GM12891 (cell line): ENCODE measurements around the gene PCDH19.

Experiments
- DNase-seq: peaks from one replicate; pipeline ENCODE4 v3.0.0; 2011; ENCODE audit warnings: low spot score; ENCODE audit not compliant: insufficient read length
- FAIRE-seq: peaks from 2 replicates; lab custom pipeline; 2011; peaks lifted over from hg19 to GRCh38; lab: Jason Lieb, UNC
- PAX5 ChIP-seq: IDR thresholded peaks from 2 replicates; pipeline ENCODE4 v1.6.1; 2011; ENCODE audit warnings: low read length, moderate library complexity, mild to moderate bottlenecking; ENCODE audit not compliant: insufficient read depth, severe bottlenecking
- POLR2A ChIP-seq: IDR thresholded peaks from 2 replicates; pipeline ENCODE4 v1.6.1; 2011; ENCODE audit warnings: low read depth, low read length, control low read depth
- POLR2AphosphoS5 ChIP-seq: IDR thresholded peaks from 2 replicates; pipeline ENCODE4 v1.6.1; 2011; ENCODE audit warnings: low read depth, low read length, control low read depth
- POU2F2 ChIP-seq: IDR thresholded peaks from 2 replicates; pipeline ENCODE4 v1.6.1; 2011; ENCODE audit warnings: low read depth, mild to moderate bottlenecking, control low read depth, low read length, moderate library complexity
- SPI1 ChIP-seq: IDR thresholded peaks from 2 replicates; pipeline ENCODE4 v1.6.1; 2011; ENCODE audit warnings: low read depth, low read length, control low read depth
- TAF1 ChIP-seq: IDR thresholded peaks from 2 replicates; pipeline ENCODE4 v1.6.1; 2011; ENCODE audit warnings: low read depth, low read length, control low read depth

The PCDH19 gene

DNA sequence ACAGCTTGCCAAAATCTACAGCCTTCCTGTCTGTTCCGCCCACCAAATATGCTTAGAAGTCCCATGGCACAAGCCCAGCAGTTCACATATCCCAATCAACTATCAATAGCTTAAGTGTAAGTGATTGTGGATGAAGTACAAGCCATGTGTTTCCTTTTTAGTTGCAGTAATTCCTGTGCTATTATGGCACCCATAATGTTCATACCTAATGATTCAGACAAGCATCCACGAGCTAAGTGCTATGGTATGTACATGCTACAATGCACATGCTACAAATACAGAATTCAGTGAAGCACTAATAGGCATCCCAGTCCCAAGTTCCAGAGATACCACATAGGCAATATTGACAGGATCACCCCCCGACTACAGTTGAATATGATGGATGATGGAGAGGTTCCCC lies 94.5 kb downstream of the PCDH19 start:
- DNase-seq (no peak), FAIRE-seq (no peak)
- TF ChIP-seq SPI1 (no peak), POLR2AphosphoS5 (no peak)

- FAIRE-seq (no peak), DNase-seq (no peak)
- TF ChIP-seq SPI1 = no peak
Observed at GRCh38 chrX:100299559-100299958, 110.5 kb downstream of the PCDH19 start.

- FAIRE-seq (peak; percentile 57), DNase-seq (no peak)
- TF ChIP-seq POLR2AphosphoS5 (no peak), TAF1 (no peak), SPI1 (no peak), POU2F2 (no peak), PAX5 (no peak), POLR2A (no peak)
Observed at GRCh38 chrX:100297728-100298127, 112.3 kb downstream of the PCDH19 start.

DNA sequence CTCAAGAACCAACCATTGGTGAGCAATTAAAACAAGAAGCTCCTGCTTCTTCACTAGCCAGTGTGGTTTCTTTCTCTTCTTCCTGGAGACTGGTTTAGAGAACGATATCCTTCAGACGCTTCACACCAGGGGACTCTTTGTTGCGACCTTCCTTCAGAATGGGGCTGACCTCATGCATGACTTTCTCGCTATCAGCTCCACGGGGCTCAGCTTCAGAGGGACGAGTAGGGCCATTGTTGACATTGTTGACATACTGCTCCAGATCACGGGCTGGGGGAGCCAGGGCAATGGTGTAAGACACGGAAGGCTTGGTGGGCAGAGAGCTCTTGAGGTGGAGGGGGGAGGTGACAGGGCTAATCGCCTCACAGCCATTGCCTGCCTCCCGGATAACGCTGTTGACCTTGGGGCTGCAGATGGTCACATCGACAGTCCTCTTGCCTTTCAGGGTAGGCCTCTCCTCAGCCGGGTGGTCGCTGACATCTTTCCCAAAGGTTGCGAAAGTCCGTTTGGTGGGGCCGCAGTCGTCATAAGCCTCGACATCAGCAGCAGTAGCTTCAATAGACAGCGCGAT lies 113.8 kb downstream of the PCDH19 start:
- no peak for FAIRE-seq
- no peak for DNase-seq
- TF ChIP-seq POLR2AphosphoS5 (no peak), POLR2A (no peak), SPI1 (no peak), PAX5 (no peak), TAF1 (no peak), POU2F2 (no peak)

- DNase-seq (no peak), FAIRE-seq (no peak)
- TF ChIP-seq SPI1 (no peak), TAF1 (no peak), POLR2AphosphoS5 (no peak), POLR2A (no peak), POU2F2 (no peak), PAX5 (no peak)
Observed at GRCh38 chrX:100294965-100295364, 115.1 kb downstream of the PCDH19 start.

DNA sequence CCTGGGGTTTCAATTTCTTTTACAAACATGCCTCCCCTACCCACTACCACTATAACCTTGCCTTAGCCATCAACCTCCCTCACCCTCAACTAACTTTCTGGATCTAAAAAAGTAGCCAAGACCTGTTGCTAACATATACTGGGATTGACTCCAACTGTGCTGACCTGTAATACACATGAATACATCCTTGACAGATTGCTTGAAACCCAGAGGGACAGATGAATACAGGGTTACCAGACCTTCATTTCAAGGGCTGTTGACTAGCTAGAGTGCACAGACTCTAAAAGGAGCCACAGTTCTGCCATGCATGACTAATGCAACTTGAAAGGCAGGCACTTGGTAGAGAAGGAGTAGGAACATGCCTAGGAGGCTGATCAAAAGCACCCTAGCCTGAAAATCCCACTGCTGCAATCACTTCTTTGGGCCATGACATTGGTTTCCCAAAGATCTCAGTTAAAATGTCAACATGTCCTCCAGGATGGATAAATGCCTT lies 121.0 kb downstream of the PCDH19 start:
- TF ChIP-seq POLR2AphosphoS5 (no peak), PAX5 (no peak), POU2F2 (no peak)
- no peak for DNase-seq
- no peak for FAIRE-seq

DNA sequence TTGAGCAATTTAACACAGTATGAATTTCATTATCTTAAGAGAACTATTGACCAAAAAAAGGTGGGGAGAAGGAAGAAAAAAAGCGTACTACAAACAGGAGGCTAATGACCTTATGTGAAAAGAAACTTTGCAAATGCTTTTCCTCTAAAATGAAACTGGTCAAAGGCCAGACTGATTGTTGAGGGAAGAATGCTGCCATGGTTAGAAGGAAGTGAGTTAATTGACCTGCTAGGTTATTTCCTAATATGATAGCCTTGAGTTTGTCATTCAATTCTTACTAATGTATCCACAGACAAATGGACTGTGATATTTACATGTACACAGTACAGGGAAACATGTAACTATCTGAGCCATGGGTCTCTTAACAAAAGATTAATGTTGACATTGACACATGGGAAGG lies 132.8 kb downstream of the PCDH19 start:
- no peak for DNase-seq
- no peak for FAIRE-seq
- TF ChIP-seq POLR2A = no peak
- no peak for TF ChIP-seq TAF1
- no peak for TF ChIP-seq POU2F2

- FAIRE-seq = no peak
- no peak for TF ChIP-seq PAX5
- no peak for TF ChIP-seq TAF1
- TF ChIP-seq SPI1 = no peak
- no peak for TF ChIP-seq POLR2A
- no peak for TF ChIP-seq POLR2AphosphoS5
- TF ChIP-seq POU2F2 = no peak
Observed at GRCh38 chrX:100274916-100275315, 135.2 kb downstream of the PCDH19 start.

DNA sequence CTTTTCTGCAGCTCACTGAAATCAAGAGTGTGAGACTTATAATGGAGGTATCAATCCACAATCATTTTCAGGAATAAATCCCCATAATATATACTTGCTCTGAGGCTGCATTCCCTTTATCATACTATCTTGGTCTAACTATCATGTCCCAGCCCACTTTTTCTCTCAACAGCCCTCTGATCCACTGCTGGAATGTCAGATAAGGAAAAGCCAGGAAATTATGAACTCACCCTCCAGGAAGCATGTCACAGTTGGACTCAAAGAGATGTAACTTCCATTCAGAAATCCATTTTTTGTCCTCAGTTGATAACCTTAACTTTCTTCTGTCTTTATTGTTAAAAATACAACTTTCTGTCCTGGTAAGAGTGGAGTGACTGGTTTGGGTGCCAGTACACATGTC lies 144.9 kb downstream of the PCDH19 start:
- DNase-seq = no peak
- no peak for FAIRE-seq
- no peak for TF ChIP-seq POU2F2
- no peak for TF ChIP-seq SPI1

More at GRCh38 chrX:100274916-100275315, 135.2 kb downstream of the PCDH19 start:
- no peak for DNase-seq

DNA sequence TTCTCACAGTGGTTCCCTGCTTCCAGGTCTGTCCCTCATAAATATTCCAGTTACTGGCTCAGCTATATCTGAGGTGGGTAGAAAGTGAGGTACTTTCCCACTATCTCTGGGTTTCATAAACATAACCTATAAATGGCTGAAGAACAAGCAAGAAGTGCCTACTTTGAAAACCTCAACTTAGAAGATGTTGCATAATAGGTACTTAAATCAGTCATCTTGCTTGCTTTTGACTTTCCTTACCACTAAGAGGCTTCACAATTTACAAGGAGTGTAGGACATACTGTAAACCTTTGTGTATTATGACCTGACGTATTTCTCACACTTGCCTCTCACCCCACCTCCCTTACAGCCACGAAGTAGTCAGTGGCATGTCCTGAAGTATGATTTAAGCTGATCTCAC lies 145.9 kb downstream of the PCDH19 start:
- FAIRE-seq = peak; percentile 70
- no peak for DNase-seq
- TF ChIP-seq TAF1 = no peak
- no peak for TF ChIP-seq SPI1
- no peak for TF ChIP-seq POU2F2
- TF ChIP-seq POLR2AphosphoS5 = no peak
- no peak for TF ChIP-seq POLR2A
- TF ChIP-seq PAX5 = no peak

DNA sequence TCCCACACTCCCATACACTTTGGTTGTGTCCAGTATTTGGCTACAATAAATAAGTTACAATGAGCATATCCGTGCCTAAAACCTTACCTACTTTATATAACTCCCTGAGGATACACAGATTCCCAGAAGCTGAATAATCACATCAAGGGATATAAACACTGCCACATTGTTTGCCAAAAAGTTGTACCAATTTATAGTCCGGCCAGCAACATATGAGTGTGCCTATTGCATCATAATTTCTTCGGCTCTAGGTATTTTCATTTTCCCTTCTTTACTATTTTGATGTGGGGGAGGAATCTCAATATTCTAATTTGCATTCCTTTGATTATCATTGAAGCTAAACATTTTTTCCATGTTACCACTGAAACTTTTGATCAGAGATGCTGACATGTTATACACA lies 146.4 kb downstream of the PCDH19 start:
- DNase-seq (no peak), FAIRE-seq (no peak)
- TF ChIP-seq POU2F2 (no peak), POLR2A (no peak), PAX5 (no peak), TAF1 (no peak), POLR2AphosphoS5 (no peak), SPI1 (no peak)
